Panc1 (cell line): ENCODE measurements around the gene SHISA5. TPM values are rescaled to one million over a fixed set of nuclear protein-coding genes. Genes with fewer than 3 reads are reported as not detected.
A peak's percentile ranks its signal among the peaks of the same experiment; 100 is the strongest.

ENCODE experiments used
- ATAC-seq: fragments of 200-7000 bp; cut with Tn5 transposase; 2 replicates; pipeline ENCODE4 v1.9.1; 2020; ENCODE audit warnings: mild to moderate bottlenecking, moderate library complexity
- BruUV-seq: library from RNA; stranded (reverse); fragments of 400-500 nt; replicated peaks from 2 replicates; lab custom pipeline; 2021; lab: Mats Ljungman, UMichigan
- CTCF ChIA-PET: fragments of 300-600 bp; sonication (Branson Sonifier 250); formaldehyde crosslinking; loops from one replicate; lab custom pipeline; 2022; ENCODE audit warnings: antibody characterized with exemption; lab: Charles Lee
- POLR2A ChIA-PET: fragments of 300-600 bp; sonication (Branson Sonifier 250); formaldehyde crosslinking; loops from one replicate; lab custom pipeline; 2022; ENCODE audit warnings: antibody characterized with exemption; lab: Charles Lee
- DNase-seq: peaks from one replicate; pipeline ENCODE4 v3.0.0-alpha.2; 2010; ENCODE audit warnings: low read depth, low spot score
- H3K27ac ChIP-seq: 2 replicates; pipeline ENCODE4 v1.5.1; 2011; ENCODE audit warnings: mild to moderate bottlenecking, low read length, inconsistent platforms
- H3K27me3 ChIP-seq: fragments of 200-500 bp; sonication (Bioruptor generic); 2 replicates; pipeline ENCODE4 v1.6.0; 2014; ENCODE audit warnings: low read length, inconsistent platforms; ENCODE audit not compliant: control insufficient read depth, insufficient read depth
- H3K36me3 ChIP-seq: fragments of 200-500 bp; sonication (Bioruptor generic); 2 replicates; pipeline ENCODE4 v1.5.1; 2014; ENCODE audit warnings: inconsistent platforms, mild to moderate bottlenecking, low read length, moderate library complexity; ENCODE audit not compliant: control insufficient read depth, insufficient read depth
- H3K4me1 ChIP-seq: 2 replicates; pipeline ENCODE4 v1.5.1; 2011; ENCODE audit warnings: inconsistent platforms, mild to moderate bottlenecking, low read length, moderate library complexity; ENCODE audit not compliant: control insufficient read depth, insufficient read depth
- H3K4me3 ChIP-seq, 2 experiments: 2 replicates each; pipeline ENCODE4 v1.5.1; 2011 to 2012; ENCODE audit warnings: low read depth in 2 of 2, low read length in 2 of 2, mild to moderate bottlenecking in 2 of 2, inconsistent platforms in 1 of 2, moderate library complexity in 1 of 2
- H3K9me3 ChIP-seq: fragments of 200-500 bp; sonication (Bioruptor generic); 2 replicates; pipeline ENCODE4 v1.5.1; 2014; ENCODE audit warnings: low read depth, mild to moderate bottlenecking, inconsistent platforms, low read length, moderate library complexity; ENCODE audit not compliant: control insufficient read depth, insufficient read depth
- CTCF ChIP-seq: fragments of 450-650 bp; IDR thresholded peaks from 2 replicates; pipeline ENCODE4 v1.5.1; 2017; ENCODE audit warnings: mild to moderate bottlenecking
- POLR2AphosphoS5 ChIP-seq: IDR thresholded peaks from 2 replicates; pipeline ENCODE4 v1.6.1; 2012; ENCODE audit warnings: mild to moderate bottlenecking, low read depth, low read length, moderate library complexity
- REST ChIP-seq, 2 experiments: IDR thresholded peaks; 2 replicates each; pipeline ENCODE4 v1.6.1; 2011 to 2012; ENCODE audit warnings: low read depth in 2 of 2, control low read depth in 1 of 2, low read length in 1 of 2, mild to moderate bottlenecking in 1 of 2, moderate library complexity in 1 of 2; ENCODE audit not compliant: insufficient read depth in 1 of 2
- SIN3A ChIP-seq: IDR thresholded peaks from 2 replicates; pipeline ENCODE4 v1.6.1; 2012; ENCODE audit warnings: low read depth, mild to moderate bottlenecking, low read length, moderate library complexity, borderline replicate concordance; ENCODE audit not compliant: insufficient read depth
- TCF7L2 ChIP-seq: IDR thresholded peaks from 2 replicates; pipeline ENCODE4 v1.6.1; 2011; ENCODE audit warnings: mild to moderate bottlenecking, low read depth, low read length, inconsistent platforms
- in situ Hi-C: cut with HindIII; loops from 2 replicates; pipeline ENCODE4 v1.10.0; 2016; ENCODE audit warnings: low sequenced_read_pairs, low pct_unique_long_range_greater_than_20kb
- intact Hi-C: fragments of 100-400 bp; cut with micrococcal nuclease; formaldehyde crosslinking; loops from one replicate; pipeline ENCODE4 v1.10.0; 2022; ENCODE audit not compliant: unreplicated experiment
- total RNA-seq: library from RNA; stranded (reverse); gene quantifications from one replicate; pipeline ENCODE4 v1.2.1, GENCODE V29; 2021; ENCODE audit not compliant: unreplicated experiment

SHISA5 gene
- total RNA-seq, 1 experiment from 2014 or later: 122 TPM

GRCh38 chr3:48428088-48428571 lies 75.8 kb downstream of the SHISA5 start:
- BruUV-seq: no TSS peak
- Histone ChIP-seq H3K27ac (no peak overlapping the region), H3K9me3 (no peaks in the 10 kb centered on the region), H3K27me3 (no peaks in the 10 kb centered on the region), H3K4me3 (peak overlapping the region; percentile 53 to 59), H3K4me1 (peaks cover 4% of the 10 kb centered on the region; the same call in 1 of the 2 replicates), H3K36me3 (no peaks in the 10 kb centered on the region)
- DNase-seq: no peak
- CTCF ChIA-PET: no interaction called here
- POLR2A ChIA-PET: interaction anchor here (0.5 kb wide), 1 partner anchor 16 kb away, joined by 3 read pairs; no protein-coding TSS in a partner anchor
- intact Hi-C loops: no loop called here
- in situ Hi-C loops: no loop called here
- TF ChIP-seq CTCF (no peak), SIN3A (no peak), TCF7L2 (no peak), REST (IDR thresholded peaks at IDR 0.05; ENCODE audit: insufficient read depth in 1 of 2, low read depth in 2 of 2, low read length in 1 of 2) (no peak), POLR2AphosphoS5 (no peak)
- ATAC-seq: no peak

- peaks cover 4% of the 10 kb centered on the region; the same call in 1 of the 2 replicates for H3K4me1 ChIP-seq
- BruUV-seq: no TSS peak
- in situ Hi-C loops (no loop called here), intact Hi-C loops (no loop called here)
- DNase-seq (no peak), ATAC-seq (no peak)
- H3K36me3 ChIP-seq: no peaks in the 10 kb centered on the region
- ChIA-PET POLR2A (no interaction called here), CTCF (interaction anchor here (1.0 kb wide), 1 partner anchor 9 kb away, joined by 3 read pairs; no protein-coding TSS in a partner anchor)
- H3K4me3 ChIP-seq: no peak overlapping the region
- H3K9me3 ChIP-seq: no peaks in the 10 kb centered on the region
- no peak overlapping the region for H3K27ac ChIP-seq
- H3K27me3 ChIP-seq: no peaks in the 10 kb centered on the region
- no peak for TF ChIP-seq TCF7L2
Observed at GRCh38 chr3:48427630-48427962, 76.4 kb downstream of the SHISA5 start.

- TF ChIP-seq REST (IDR thresholded peaks at IDR 0.05; ENCODE audit: insufficient read depth in 1 of 2, low read depth in 2 of 2, low read length in 1 of 2) (no peak), SIN3A (no peak), POLR2AphosphoS5 (no peak), CTCF (no peak), TCF7L2 (no peak)
- intact Hi-C loops: no loop called here
- in situ Hi-C loops: no loop called here
- Histone ChIP-seq H3K4me3 (no peak overlapping the region), H3K36me3 (no peaks in the 10 kb centered on the region), H3K9me3 (no peaks in the 10 kb centered on the region), H3K27me3 (no peaks in the 10 kb centered on the region), H3K27ac (no peak overlapping the region), H3K4me1 (peaks cover 4% of the 10 kb centered on the region; the same call in 1 of the 2 replicates)
- no peak for ATAC-seq
- DNase-seq: no peak
- ChIA-PET POLR2A (no interaction called here), CTCF (interaction anchor here (1.0 to 1.2 kb wide), 2 partner anchors 9 kb away, joined by 3 to 4 read pairs; no protein-coding TSS in a partner anchor)
- BruUV-seq: no TSS peak
Observed at GRCh38 chr3:48426944-48427629, 76.9 kb downstream of the SHISA5 start.
